HTERT RPE-1 (cell line): ENCODE results near the gene SDK2.
"Not testable (repeated sequence)": the region's sequence is repeated elsewhere in the genome, so short reads cannot be mapped to it uniquely, and the experiment has no call there.

Experiments
- in situ Hi-C: fragments of 300-500 bp; cut with MboI; formaldehyde crosslinking; loops from 4 replicates; pipeline ENCODE4 v1.14.3; 2020; ENCODE audit warnings: low sequenced_read_pairs

The SDK2 gene

GRCh38 chr17:73313526-73314127 is 330.6 kb downstream of the SDK2 start:
- in situ Hi-C loops, result no loop called here

GRCh38 chr17:73312887-73313286 is 331.4 kb downstream of the SDK2 start:
- in situ Hi-C loops, result not testable (repeated sequence)

- in situ Hi-C loops, result no loop called here
Observed at GRCh38 chr17:73311781-73312641, 332.2 kb downstream of the SDK2 start, which contains the start of gene CDC42EP4. TSS of gene CDC42EP4 (minus strand) at chr17:73312001. CDS start at chr17:73286500, 25,501 bp downstream.

GRCh38 chr17:73311428-73311780 is 332.8 kb downstream of the SDK2 start:
- in situ Hi-C loops, result no loop called here

GRCh38 chr17:73309727-73310596 is 334.3 kb downstream of the SDK2 start:
- in situ Hi-C loops, result no loop called here

GRCh38 chr17:73308959-73309358 is 335.3 kb downstream of the SDK2 start:
- in situ Hi-C loops, result not testable (repeated sequence)

GRCh38 chr17:73308017-73308823 is 336.0 kb downstream of the SDK2 start:
- in situ Hi-C loops, result no loop called here

GRCh38 chr17:73307130-73307529 is 337.1 kb downstream of the SDK2 start:
- in situ Hi-C loops, result no loop called here

- in situ Hi-C loops, result no loop called here
Observed at GRCh38 chr17:73305845-73306836, 338.1 kb downstream of the SDK2 start.

- in situ Hi-C loops, result no loop called here
Observed at GRCh38 chr17:73304971-73305812, 339.1 kb downstream of the SDK2 start.

GRCh38 chr17:73304438-73304837 is 339.8 kb downstream of the SDK2 start:
- in situ Hi-C loops, result no loop called here

- in situ Hi-C loops, result no loop called here
Observed at GRCh38 chr17:73302189-73302588, 342.1 kb downstream of the SDK2 start.

GRCh38 chr17:73301369-73301768 is 342.9 kb downstream of the SDK2 start:
- in situ Hi-C loops, result no loop called here

GRCh38 chr17:73300392-73300791 is 343.9 kb downstream of the SDK2 start:
- in situ Hi-C loops, result no loop called here

- in situ Hi-C loops, result no loop called here
Observed at GRCh38 chr17:73297934-73298861, 346.0 kb downstream of the SDK2 start.

- in situ Hi-C loops, result no loop called here
Observed at GRCh38 chr17:73293480-73293911, 350.7 kb downstream of the SDK2 start.

GRCh38 chr17:73293031-73293430 is 351.2 kb downstream of the SDK2 start:
- in situ Hi-C loops, result no loop called here
